NCI-H2227 (cell line): Measurements from ENCODE around the gene AFP.

Experiments
- DNase-seq: peaks from one replicate; lab custom pipeline; 2025; ENCODE audit not compliant: unreplicated experiment; lab: John Stamatoyannopoulos, UW

AFP gene

DNA sequence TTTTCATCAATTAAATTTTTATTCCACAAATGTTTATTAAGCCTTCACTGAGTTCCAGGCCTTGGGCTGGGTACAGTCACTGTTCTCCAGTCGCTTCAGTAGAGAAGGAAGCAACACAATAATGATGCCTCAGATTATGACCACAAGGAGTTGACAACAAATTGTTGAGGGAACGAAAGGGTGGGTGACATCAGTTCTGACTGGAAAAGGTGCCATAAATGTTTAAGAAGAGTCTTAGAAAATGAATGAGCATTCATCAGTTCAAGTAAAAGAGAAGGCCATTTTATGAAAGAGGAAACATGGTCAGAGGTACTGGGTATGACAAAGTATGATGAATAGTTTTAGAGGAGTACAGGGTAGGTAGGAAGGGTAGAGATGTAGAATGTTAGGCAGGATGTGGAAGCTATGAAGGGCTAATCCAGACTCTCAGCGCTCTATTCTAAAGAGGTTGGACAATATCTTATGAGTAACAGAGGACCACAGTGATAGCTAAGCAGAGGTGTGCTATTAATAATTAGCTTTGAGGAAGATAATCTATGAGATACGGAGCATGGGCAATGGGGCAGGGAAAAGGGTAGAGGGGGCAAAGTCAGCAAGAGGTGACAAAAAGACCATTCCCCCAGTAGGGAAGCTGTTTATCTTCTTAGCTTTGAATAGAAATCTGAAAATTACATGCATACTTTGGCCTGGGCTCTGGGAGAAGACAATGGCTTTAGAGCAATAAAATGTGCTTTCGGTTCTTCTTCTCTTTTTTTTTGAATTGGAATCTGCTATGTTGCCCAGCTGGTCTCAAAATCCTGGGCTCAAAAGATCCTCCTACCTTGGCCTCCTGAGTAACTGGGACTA, 20.4 kb downstream of the AFP start:
- no peak for DNase-seq

DNA sequence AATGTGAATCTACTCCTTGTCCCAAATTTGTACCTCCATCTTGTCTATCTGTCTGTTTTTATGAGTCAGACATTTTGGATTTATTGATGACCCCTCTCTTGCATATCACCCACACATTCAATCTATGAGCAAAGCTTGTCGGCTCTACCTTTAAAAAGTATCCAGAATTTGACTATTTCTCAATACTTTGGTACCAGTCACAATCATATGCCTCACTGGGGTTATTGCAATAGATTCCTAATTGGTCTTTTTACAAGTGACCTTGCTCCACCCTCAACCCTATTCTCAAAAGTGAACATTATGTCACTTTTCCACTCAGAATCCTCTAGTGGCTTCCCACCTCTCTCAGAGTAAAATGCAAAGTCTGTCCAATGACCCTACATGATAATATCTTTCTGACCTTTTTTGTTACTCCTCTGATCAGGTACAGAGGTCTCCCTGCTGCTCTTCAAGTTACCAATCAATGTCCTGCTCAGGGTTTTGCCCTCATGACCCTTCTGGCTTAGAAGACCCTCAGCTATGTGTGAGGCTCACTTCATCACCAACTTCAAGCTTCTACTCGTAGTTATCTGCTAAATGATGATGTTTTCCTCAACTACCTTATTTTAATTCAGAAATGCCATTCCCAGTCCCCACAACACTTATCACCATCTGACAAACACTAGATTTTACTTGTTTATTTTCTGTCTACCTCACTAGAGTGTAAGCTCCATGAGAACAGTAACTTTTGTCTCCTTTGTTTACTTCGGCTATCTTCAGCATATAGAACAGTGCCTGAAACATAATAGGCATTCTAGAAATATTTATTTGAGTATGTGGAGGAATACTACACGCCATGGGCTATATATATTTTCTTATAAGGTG, 22.4 kb downstream of the AFP start:
- DNase-seq = no peak

DNA sequence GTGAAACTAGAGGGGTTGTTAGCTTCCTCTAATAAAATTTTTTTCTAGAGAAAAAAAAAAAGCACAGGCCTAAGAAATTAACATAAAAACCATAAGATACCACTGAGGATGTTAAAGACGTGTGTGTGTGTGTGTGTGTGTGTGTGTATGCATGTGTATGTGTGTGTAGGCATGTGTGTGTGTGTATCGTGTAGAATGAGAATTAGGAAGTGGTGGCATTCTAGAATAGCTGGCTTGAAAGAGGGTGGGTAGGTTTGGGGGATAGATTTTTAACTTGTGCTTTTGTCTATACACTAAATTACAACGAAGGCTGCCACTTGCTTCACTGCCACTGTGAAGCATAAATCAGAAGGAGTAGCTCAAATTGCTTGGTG, 23.0 kb downstream of the AFP start:
- no peak for DNase-seq

DNA sequence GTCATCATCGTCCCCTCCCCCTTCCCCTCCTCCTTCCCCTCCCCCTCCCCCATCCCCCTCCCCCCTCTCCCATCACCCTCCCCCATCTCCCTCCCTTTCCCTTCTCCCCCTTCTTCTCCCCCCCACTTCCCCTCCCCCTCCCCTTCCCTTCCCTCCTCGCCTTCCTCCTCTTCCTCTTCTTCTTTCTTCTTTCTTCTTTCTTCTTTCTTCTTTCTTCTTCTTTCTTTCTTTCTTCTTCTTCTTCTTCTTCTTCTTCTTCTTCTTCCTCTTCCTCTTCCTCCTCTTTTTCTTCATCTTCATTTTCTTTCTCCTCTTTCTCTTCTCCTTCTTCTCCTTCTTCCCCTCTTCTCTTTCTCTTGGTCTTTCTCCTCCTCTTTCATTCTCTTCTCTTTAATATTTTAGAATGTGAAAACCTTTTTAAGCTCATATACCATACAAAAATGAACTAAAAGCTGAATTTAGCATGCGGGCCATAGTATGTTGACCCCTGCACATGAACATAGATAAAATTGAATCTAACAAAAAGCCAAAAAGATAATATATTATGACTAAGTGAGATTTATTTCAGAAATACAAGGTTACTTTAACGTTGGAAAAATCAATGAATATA, 25.0 kb downstream of the AFP start:
- no peak for DNase-seq

DNA sequence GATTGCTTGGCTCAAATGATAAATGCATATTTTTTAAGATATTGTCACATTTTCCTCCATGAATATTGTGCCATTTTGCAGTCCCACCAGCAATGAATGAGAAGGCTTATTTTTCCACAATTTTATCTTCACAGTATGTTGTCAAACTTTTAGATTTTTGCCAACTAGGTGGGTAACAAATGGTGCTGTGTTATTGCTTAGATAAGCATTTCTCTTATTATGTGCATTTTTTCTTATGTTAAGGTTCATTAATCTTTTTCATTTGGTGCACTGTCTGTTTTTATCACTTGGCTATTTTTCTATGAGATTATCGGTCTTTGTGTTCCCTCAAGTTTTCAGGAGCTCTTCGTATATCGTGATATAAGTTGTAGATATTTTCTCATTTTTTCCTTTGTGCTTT, 32.1 kb downstream of the AFP start:
- no peak for DNase-seq

DNA sequence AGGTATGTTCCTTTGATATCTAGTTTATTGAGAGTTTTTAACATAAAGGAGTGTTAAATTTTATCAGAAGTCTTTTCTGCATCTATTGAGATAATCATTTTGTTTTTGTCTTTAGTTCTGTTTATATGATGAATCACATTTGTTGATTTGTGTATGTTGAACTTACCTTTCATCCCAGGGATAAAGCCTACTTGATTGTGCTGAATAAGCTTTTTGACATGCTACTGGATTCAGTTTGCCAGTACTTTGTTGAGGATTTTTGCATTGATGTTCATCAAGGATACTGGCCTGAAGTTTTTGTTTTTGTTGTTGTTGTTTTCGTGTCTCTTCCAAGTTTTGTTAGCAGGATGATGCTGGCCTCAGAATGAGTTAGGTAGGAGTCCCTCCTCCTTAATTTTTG, 34.7 kb downstream of the AFP start:
- no peak for DNase-seq

DNA sequence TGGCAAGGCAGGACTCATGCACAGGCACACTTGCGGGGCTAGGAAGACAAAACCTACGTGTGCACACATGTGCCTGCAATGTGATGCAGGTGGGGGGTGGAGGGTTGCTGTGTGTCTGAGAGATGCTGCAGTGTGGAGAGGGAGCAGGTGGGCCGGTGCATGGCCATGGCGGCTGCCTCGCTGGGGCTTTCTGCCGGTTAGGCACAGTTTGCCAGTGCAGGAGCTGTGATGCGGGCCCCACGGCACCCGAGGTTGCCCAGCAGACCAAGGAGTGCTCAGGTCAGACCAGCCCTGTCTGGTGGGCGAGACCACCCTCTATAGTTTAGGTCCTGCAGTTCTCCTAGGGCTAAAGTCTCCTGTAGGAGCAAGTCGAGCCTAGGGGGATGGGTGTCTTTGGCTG, 41.2 kb downstream of the AFP start:
- DNase-seq = no peak

DNA sequence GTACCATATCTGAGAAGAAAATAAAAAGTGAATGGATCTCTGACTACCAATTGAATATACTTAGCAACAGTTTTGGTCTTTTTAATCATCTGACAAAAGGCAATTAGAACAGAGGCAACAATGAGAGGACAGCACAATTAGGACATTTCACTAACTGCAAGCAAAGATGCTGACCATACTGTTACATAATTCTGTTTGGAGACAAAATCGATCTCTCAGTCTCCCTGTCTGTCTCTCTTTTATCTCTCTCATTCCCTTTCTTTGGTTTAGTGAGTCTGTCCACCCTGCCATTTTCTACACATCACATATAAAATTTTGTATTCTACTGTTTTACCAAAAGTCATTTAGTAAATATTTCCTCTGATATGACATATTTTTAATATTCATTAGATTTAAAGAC, 43.3 kb downstream of the AFP start:
- DNase-seq = no peak

DNA sequence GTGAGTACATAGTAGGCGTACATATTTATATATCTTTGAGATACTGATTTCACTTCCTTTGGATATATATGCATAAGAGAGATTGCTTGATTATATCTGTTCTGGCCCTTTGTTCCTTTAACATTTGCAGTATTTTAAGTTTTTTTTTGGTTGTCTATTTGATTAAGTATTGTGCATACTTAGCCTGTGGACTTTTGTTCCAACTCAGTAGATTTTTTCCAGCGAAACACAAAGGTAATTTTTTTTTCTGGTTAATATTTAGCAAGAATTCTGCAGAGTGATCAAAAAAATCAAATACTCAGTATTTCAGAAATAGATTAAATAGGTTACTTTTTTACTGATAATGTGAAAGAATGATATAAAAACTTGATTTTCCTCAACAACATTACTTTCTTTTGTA, 45.3 kb downstream of the AFP start, which contains the start of gene AFM:
Gene AFM, plus strand, starts transcription at position 388 of the 400 bp plus-strand sequence. CDS start 31 bp downstream, outside the sequence.
- DNase-seq = no peak

DNA sequence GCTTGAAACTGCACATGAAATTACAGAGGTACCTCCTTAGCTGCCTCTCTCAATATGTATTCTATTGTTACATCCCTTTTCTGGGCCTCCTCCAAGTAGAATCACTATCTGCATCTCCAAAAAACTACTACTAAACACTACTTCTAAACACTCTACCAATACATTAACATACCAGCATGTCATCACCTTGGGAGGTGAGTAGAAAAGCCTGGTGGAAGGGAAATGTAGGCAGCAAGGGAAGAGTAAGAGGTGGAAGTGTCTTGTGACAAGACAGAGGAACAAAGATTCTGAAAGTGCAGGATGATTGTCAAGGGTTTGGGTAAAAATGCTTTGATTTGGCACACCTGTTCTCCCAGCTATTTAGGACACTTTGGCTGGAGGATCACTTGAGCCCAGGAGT, 49.1 kb downstream of the AFP start:
- DNase-seq = no peak

DNA sequence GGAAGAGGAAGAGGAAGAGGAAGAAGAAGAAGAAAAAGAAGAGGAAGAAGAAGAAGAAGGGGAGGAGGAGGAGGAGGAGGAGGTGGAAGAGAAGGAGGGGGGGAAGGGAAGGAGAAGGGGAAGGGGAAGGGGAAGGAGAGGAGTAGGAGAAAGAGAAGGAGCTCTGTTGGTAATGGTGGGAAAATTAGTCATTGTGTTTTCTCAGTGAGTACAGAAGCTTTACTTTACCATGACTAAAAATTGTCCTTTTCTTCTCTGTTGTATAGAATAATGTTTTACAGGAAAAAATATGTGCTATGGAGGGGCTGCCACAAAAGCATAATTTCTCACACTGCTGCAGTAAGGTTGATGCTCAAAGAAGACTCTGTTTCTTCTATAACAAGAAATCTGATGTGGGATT, 49.6 kb downstream of the AFP start:
- DNase-seq = no peak

DNA sequence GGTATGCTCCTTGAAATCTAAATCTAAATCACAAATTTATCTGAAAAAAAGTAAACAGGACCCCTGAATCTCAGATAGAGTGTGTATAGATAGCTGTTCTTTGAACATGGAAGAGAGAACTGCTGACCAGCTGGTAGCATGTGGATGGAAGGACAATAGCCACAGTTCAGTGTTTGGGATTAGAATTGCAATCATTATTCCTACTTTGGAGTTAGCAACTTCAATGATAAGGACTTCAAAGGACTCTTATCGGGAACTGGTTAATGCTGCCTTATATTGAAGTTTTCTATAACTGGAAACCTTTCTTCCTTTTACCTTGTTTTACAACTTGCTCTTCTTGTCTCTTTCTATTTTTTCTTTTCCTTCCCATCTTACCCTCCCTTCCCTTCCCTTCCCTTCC, 50.5 kb downstream of the AFP start:
- no peak for DNase-seq

DNA sequence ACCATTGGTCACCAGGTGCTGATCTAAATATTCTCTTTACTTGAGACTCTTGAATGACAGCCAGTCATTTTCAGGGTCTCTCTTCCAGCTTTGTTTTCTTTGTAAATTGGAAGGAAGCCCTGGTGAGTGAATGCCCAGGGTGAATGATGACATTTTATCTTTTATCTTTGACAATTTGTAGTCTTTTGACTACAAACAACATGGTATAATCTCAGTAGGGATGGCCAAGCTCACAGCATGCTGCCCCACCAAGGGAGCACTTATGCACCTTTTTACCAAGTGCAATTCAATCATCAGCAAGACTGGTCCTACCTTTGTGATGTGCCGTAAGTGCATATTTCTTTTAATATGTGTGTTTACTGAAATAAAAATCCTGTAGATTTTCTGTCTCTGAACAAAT, 51.2 kb downstream of the AFP start:
- DNase-seq = no peak

DNA sequence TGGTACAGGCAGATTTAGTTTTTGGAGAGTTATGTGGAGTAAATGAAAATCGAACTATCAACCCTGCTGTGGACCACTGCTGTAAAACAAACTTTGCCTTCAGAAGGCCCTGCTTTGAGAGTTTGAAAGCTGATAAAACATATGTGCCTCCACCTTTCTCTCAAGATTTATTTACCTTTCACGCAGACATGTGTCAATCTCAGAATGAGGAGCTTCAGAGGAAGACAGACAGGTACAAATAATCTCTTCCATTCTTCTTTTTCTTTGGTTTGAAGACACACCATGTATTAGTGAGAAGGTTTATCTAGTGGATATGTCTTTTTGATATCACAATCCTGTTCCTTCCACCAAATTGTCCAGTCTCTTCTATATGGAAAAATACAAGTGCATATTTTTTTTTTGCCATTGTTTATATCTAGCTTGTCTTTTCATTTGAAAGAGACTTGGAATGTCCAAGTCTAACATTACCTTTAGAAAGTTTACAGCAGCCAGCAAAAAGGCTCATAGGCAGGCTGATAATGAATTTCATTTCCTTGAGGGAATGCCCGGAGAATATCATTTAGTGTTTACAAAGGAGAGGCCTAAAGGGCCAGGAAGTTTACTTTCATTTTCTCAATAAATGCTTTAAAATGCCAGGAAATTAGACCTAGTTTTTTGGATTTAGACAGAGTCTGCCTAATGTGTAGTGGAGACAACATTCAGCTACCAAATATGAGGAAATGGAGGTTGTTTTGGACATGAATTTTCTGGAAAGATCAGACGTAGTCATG, 64.2 kb downstream of the AFP start:
- no peak for DNase-seq

DNA sequence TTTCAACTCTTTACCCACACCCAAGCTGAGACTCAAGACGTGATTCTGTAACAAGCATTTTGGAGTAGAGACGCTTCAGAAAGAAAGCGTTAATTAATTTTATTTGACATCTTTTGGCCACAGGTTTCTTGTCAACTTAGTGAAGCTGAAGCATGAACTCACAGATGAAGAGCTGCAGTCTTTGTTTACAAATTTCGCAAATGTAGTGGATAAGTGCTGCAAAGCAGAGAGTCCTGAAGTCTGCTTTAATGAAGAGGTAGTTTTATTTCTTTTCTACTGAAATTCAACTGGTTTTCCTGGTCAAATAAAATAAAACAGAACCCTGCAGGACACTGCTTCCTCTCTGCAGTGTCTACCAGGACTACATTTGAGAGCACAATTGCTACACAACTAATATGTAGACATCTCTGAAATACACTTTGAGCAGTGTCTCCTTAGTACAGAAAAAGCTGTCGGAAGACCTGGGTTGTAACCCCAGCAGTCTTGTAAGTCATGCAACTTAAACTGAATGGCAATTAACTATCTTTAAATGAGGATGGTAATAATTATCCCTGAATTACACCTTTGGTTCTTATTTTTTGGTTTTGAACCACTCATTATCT, 65.7 kb downstream of the AFP start:
- no peak for DNase-seq

DNA sequence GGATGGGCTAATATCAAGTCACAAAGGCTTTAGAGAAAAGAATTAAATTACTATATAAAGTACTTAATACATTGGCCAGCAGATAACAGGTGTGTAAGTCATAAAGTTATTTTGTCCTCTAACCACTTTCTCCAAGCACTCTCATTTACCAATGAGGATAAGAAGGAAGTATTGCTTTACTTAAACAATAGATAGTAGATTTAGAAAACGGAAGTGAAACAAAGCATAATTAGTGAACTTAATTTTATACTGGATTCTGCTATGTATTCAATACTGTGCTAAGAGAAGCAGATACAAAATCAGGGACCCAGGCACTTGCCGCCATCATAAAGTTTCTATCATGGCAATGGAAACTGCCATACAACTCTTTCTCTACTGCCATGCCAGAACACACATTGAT, 69.5 kb downstream of the AFP start:
- DNase-seq = no peak
